Measurements from ENCODE around the gene UST.
"Not testable (repeated sequence)": the region's sequence is repeated elsewhere in the genome, so short reads cannot be mapped to it uniquely, and the experiment has no call there.

UST gene

GRCh38 chr6:148768646-148769270 is 21.9 kb downstream of the UST start:
- DNase-seq, result no peak

- no peak for DNase-seq
These were observed 22.6 kb downstream of the UST start for GRCh38 chr6:148769304-148769968.

GRCh38 chr6:148770408-148771211 is 23.8 kb downstream of the UST start:
- DNase-seq, result no peak

GRCh38 chr6:148771212-148771601 is 24.4 kb downstream of the UST start:
- DNase-seq, result peak; percentile 88

GRCh38 chr6:148771896-148772554 is 25.2 kb downstream of the UST start:
- DNase-seq, result no peak

GRCh38 chr6:148775161-148775560 is 28.3 kb downstream of the UST start:
- DNase-seq, result no peak

- DNase-seq, result no peak
These were observed 29.8 kb downstream of the UST start for GRCh38 chr6:148776321-148777308.

- no peak for DNase-seq
These were observed 32.3 kb downstream of the UST start for GRCh38 chr6:148779142-148779562.

GRCh38 chr6:148780423-148780822 is 33.6 kb downstream of the UST start:
- not testable (repeated sequence) for DNase-seq

GRCh38 chr6:148780918-148781436 is 34.1 kb downstream of the UST start:
- no peak for DNase-seq

GRCh38 chr6:148789948-148790347 is 43.1 kb downstream of the UST start:
- no peak for DNase-seq

- no peak for DNase-seq
These were observed 43.6 kb downstream of the UST start for GRCh38 chr6:148790404-148790803.

GRCh38 chr6:148790817-148791216 is 44.0 kb downstream of the UST start:
- DNase-seq, result no peak

GRCh38 chr6:148791372-148791771 is 44.5 kb downstream of the UST start:
- no peak for DNase-seq

GRCh38 chr6:148793721-148794120 is 46.9 kb downstream of the UST start:
- no peak for DNase-seq

GRCh38 chr6:148794797-148795196 is 48.0 kb downstream of the UST start:
- DNase-seq, result no peak

- DNase-seq, result no peak
These were observed 48.7 kb downstream of the UST start for GRCh38 chr6:148795563-148795962.

- no peak for DNase-seq
These were observed 52.8 kb downstream of the UST start for GRCh38 chr6:148799647-148800046.

- no peak for DNase-seq
These were observed 53.7 kb downstream of the UST start for GRCh38 chr6:148800536-148800935.

GRCh38 chr6:148803979-148804378 is 57.1 kb downstream of the UST start:
- DNase-seq, result no peak

- DNase-seq, result no peak
These were observed 58.9 kb downstream of the UST start for GRCh38 chr6:148805777-148806176.

GRCh38 chr6:148807784-148808183 is 61.0 kb downstream of the UST start:
- no peak for DNase-seq

Measured in NCI-H1092 treated with DMSO at 0.1 percent for 48 hours (cell line).